Left renal pelvis (tissue), 4 donors: Measurements from ENCODE around the gene PSMG3. TPM values are rescaled to one million over a fixed set of nuclear protein-coding genes. Genes with fewer than 3 reads are reported as not detected.
"Not testable (repeated sequence)": the region's sequence is repeated elsewhere in the genome, so short reads cannot be mapped to it uniquely, and the experiment has no call there.

ENCODE experiments used
- DNase-seq, 4 donors: peaks; one replicate each; pipeline ENCODE4 v3.0.0-alpha.2; 2013; ENCODE audit warnings: low read depth in 4 of 4, low spot score in 3 of 4
- polyA plus RNA-seq, 4 donors: library from polyadenylated mRNA; unstranded; fragments of 120-200 nt; gene quantifications; one replicate each; pipeline ENCODE4 v1.2.1, GENCODE V29; 2013; ENCODE audit not compliant: insufficient read length in 4 of 4

Gene PSMG3
- polyA plus RNA-seq, 4 donors, result 25.4 to 35.6 (median 31.2) TPM

DNA sequence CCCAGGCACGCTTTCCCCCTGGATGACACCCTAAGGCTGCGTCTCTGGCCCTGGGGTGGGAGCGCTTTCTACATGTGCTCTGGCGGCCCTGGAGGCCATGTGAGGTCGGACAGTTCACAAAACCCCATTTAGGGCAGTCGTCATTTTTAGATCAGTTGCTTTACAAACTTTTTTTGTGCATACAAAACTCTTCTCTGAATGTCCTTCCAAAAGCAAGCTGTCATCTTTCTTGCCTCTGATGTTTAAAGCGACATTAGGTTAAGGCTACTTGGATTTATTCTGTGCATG, 33.4 kb downstream of the PSMG3 start:
- no peak for DNase-seq

DNA sequence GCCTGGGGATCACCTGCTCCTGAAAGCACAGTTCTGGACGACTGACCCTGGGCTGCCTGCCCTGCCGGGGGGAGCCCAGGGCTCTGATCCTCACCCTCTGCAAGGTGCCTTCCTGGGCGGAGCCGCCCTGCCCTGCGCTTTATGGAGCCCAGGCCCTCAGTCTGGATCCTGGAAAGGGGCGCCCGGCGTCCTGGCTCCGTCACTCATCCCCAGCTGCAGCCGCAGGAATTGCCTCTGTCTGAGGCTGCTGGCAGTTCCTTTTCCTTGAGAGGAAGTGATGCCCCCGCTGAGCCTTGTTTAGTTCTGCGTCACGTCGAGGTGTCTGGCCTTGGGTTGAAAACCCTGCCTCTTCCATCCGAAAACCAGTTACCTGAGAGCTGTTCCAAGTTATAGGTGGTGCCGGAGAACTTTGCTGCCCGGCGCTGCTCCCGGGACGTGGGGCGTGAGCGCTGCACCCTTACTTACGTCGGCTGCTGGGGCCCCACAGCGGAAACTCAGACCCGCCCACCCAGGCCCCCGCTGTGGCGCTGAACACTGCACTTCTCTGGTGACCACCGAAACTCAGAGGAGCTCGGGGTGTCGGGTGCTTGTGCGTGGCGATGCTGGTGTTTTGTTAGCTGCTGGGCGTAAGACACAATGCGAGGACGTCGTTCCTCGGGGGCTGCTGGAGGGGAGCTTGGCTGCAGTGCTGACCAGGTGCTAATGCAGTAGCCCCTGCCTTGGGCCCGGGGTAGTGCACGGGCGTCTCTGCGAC, 34.0 kb downstream of the PSMG3 start:
- no peak for DNase-seq

DNA sequence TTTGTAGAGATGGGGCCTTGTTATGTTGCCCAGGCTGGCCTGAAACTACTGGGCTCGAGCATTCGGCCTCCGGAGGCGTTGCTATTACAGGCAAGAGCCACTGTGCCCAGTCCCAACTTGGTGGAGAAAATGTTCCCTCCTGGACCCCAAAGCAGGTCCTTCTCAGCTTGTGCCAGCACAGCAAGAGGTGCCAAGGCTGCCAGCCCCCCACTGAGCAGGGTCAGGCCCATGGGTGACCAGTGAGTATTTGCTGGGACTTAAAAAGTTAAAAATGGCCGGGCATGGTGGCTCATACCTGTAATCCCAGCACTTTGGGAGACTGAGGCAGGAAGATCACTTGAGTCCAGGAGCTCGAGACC, 34.8 kb downstream of the PSMG3 start:
- no peak for DNase-seq

DNA sequence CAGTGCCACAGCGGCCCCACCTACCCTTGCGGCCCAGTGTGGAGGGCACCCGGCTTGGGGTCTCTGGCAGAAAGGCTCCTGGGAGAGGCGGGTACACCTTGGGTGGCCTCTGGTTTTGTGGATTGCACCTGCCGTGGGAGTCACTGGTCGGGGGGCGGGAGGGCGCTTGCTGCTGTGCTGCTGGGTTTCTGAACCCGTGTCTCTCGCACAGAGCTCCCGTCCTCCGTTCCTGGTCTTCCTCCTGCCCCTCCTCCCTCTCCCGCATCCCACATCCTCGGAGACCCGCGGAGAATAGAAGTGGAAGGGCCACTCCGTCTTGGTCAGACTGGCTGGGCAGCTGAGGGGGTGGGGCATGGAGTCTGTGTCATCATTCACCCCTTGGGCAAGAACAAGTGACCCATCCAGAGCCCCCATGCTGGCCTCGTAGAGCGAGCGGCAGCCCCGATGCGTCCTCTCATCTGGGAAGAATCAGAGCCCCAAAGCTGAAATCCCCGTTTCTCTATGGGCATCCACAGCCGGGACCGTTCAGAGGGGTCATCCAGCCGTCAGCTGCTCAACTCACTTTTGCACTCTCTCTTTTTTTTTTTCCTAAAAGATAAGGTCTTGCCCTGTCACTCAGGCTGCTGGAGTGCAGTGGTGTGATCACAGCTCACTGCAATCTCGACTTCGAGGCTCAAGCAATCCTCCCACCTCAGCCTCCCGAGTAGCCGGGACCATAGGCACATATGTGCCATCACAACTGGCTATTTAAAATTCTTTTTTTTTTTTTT, 35.3 kb downstream of the PSMG3 start:
- DNase-seq, result no peak

DNA sequence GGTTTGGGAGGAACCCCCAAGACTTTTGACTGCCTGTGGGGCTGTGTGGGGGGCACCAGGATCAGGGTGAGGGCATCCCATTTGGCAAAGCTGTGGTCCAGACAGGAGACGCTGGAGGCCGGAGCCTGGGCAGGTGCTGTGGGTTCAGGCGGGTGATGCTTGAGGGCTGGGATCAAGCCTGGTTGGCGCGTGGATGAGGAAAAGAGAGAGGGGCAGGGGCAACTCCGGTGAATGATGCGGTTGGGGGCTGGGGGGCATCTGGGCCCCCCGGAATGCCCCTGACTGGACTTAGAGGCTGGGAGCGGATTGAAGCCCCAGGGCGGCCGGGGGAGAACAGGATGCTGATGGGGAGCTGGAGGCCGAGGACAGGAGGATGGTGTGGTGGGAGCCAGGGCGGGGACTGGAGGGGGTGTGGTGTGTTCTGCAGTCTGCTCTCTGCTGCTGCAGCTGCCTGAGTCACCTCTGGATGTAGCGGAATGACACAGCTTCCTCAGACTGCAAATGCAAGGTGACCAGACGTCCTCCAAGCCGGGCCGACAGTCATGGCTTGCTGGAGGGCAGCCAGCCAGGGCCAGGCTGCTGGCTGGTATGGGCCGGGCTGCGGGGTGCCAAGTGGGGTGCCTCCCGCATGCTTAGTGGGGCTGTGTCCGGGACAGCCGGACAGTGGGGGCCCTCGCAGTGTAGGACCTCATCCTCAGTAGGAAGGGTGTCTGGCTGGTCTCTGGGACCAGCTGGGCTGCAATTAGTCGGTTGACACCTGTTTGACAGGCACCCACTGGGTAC, 36.1 kb downstream of the PSMG3 start:
- DNase-seq, result no peak

DNA sequence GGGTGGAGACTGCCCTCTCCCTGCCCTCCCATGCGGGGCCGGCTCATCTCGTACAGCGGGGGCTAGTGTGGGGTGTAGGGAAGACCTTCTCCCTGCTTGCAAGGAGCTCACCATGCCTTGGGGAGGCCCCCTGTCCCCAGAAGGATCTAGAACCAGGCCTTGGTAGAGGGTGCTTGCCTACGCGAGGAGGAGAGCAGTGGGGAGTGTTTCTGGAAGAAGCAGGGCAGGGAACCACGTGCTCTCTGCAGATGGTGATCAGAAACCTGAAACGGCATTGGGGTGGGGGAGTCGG, 36.6 kb downstream of the PSMG3 start:
- DNase-seq, result no peak

DNA sequence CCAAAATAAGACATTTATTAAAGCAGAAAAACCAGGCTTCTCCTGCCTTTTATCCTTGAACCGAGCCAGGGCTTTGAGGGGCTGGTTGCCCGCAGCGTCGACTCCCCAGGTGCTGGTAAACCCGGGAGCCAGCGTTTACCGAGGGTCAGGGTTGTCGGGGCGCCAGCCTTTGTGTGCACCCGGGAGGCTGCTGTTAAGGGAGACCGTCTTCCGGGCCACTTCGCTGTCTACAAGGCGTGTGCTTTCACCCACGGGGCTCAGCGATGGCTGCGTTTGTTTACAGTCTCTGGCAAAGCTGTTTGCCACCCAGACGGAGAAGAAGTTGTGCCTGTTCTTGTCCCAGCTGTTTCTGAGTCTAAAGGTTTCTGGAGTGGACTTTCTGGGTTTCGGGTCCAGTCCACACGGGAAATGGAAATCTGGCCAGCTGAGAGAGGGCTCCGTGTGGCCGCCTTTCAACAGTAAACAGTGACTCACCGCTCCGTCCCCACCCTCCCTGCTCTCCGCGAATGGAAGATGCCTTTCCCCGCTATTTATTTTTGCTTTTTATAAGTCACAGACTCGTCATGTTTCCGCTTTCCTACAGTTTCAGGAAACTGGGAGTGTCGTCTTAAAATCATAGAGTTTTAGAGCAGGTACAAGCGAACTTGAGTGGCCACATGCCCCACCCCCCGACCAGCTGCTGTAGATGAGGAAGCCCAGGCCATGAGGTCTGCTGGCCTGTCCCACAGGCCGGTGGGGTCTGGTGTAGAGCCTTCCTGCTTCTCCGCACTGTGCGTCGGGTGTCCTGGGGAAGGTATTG, 37.2 kb downstream of the PSMG3 start:
- no peak for DNase-seq

DNA sequence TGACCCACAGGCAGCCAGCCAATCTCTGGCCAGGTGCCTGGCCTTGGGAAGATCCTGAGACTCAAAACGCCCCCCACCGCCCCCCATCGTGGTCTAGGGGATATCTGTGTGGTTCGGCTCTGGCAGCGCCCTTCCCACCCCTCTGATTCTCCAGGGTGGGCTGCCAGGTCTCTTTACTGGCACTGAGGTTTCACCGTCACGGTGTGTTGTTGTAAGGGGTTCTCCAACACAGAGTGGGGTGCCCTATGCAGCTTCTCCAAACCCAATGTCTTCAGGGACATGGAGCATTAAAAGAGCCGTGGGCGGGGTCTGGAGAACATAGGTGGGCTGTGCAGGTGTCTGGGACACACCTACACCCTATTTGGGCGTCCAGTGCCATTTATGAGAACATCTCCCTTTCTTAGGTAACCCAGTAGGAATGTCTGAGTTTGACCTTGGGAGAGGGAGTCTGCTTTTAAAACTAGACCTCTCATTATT, 37.8 kb downstream of the PSMG3 start:
- no peak for DNase-seq

DNA sequence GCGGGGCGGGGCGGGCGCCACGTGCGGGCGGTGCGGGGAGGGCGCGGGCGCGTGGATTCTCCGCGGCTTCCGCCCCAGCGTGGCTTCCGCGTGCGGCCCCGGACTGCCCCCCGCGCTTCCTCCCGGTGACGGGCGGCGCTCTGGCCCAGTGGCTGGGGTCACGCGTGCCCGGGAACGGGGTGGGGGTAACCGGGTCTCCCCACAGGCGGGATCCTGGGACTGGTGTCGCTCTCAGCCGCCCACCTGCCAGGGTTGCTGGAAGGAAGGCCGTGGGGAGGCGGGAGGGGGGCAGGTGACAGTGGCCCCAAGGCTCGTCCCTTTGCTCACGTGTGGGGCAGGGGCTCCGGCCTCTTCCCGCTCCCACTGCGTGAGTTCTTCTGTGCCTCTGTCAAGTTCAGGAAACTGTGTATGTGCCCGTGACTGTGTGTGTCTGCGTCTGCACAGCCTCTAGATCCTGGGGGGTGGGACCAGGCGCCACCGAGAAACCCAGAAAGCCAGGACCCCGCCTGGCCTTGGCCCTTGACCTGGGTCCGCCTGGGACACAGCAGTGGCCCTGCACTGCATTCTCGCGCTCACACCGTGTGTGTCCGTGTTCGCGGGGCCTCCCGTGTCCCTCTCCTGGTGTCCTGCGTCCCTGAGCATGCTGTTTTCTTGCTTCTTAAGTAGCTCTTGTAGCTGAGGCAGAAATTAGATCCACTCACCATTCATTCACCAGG, 38.4 kb downstream of the PSMG3 start:
- DNase-seq, result no peak

DNA sequence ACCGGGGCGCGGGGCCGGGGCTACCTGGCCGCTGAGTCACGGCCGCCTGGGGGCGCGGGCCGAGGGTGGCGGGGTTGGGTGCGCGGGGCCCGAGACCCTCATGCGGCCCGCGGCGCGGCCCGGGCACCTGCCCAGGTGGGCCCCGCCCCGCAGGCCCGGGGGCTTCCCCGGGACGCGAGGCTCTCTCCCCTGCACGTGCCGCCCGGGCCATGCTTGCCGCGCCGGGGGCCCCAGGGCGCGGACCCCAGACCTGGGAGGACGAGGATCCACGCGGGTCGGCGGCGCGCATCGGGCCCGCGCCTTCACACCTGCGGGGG, 38.9 kb downstream of the PSMG3 start:
- no peak for DNase-seq

DNA sequence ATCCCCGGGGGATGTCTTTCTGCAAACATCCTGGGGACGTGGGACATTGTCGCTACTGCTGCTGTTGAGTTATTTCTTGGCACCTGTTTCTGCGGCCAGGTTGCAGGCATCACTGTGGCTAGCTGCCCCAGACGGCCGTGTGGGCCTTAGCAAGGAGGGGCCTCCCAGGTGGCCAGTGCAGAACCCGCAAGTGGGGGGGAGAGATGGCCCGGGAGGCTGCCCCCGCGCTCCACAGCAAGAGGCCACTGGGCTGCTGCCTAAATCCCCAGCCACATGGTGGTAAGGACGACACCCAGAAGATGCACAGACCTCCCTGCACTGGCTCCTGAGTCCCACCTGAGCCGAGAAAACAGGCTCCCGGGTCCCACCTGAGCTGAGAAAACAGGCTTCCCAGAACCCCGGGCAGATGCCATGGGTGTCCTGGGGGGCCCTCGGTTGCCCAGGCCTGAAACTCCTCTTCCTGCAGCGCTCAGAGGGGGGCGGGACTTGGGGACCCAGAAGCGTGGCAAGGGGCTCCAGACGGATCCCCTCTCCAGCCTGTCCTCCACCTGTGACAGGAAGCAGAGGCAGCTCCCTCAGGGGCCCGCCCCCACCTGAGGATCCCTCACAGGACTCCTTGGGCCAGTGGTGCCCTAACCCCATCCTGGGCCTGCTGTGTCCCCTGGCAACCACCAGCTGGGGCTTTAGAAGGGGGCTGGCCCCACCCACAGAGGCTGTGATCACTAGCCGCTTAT, 40.3 kb downstream of the PSMG3 start:
- no peak for DNase-seq

DNA sequence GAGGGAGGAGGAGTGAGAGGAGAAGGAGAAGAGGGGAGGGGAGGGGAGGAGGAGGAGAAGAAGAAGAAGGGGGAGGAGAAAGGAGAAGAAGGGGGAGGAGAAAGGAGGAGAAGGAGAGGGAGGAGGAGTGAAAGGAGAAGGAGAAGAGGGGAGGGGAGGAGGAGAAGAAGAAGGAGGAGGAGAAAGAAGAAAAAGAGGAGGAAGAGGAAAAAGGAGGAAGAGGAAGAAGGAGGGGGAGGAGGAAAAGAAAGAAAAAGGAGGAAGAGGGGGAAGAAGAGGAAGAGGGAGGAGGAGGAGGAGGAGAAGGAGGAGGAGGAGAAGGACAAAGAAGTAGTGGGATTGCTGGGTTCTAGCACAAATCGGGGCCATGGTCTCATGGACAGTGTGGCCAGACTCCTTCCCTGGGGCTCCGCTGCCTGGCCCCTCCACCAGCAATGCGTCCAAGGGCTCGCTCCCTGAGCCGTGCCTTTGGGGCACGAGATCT, 43.5 kb downstream of the PSMG3 start:
- DNase-seq, result no peak

DNA sequence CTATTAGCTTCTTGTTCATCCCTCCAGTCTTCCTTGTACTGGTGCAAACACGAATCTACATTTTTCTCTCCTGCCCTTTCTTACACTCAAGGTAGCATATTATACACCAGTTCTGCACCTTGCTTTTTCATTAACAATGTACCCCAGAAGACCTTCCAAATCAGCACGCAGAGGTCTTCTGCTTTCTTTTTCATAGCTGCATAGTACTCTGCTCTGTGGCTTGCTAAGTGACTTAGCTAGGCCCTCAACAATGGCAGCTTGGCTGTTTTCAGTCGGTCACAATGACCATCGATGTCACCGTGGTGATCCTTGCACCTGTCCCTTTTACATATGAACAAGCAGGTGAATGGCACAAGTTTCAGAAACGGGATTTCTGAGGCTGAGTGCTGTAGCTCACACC, 44.4 kb downstream of the PSMG3 start:
- no peak for DNase-seq

DNA sequence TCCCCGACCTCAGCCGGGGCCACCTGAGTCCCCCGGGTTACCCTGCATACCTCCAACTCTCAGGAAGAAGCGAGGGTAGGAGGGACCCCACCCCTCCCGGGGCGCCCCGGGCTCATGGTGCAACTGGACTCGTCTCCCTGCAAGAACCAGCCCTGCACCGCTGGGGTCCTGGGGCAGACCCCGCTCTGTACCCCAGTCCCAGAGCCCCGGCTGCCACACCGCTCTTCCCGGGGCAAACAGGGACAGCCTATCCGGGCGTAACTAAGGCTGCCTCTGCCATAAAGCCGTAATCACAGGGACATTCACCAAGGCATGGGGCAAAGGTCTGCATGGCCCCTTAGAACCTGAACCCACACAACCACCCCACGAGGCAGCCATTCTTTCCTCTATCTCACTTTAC, 46.0 kb downstream of the PSMG3 start:
- DNase-seq, result no peak

DNA sequence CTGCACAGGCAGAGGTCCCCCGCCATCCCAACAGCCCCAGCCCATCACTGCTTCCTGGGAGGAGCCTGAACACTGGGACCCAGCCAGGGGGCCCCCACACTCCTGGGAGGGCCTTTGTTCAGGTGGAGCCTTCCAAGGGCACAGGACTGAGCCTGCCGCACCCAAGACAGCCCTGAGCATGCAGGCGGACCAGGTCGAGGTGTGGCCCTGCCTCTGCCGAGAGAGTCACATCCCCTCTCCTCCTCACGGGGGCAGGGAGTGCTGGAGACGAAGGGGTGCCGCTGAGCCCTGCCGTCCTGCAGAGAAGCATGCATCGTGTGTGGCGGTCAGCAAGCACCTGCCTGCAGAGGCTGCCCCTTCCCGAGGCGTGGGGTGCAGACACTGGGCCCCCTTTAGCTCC, 46.6 kb downstream of the PSMG3 start:
- DNase-seq, result no peak

DNA sequence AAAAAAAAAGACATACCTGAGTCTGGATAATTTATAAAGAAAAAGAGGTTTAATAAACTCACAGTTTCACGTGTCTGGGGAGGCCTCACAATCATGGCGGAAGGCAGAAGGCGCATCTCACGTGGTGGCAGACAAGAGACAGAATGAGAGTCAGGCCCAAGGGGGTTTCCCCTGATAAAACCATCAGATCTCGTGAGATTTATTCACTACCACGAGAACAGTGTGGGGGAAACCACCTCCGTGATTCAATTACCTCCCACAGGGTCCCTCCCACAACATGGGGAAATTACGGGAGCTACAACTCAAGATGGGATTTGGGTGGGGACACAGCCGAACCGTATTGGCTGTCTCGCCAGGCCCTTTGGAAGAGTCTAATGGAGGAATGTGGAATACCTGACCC, 48.4 kb downstream of the PSMG3 start:
- no peak for DNase-seq

DNA sequence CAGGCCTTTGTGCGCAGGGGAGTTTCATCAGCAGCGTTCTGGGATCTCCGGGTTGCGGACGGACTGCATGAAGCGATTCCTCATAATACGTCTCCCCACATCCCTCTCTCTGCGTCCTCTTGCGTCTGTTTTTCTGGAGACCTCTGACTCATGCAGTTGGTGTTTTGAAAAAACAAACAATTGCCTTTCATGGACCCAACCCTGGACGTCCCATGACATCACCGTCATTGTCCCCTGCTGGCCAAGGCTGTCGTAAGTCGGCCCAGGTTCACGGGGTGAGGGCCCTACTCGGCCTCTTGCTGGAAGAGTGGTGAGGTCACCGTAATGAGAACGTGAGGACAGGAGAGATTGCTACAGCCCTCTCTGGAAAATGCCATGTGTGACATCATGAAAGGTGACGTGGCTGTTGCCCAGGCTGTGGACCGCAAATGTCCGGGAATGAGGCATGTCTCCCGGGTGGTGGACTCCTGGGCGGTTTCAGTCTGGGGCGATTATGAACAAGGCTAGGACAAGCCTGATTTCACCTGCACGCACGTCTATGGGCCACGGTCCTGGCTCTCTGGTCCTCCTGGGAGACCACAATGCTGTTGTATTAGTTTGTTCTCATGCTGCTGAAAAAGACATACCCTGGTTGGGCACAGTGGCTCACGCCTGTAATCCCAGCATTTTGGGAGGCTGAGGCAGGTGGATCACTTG, 49.1 kb downstream of the PSMG3 start:
- no peak for DNase-seq

DNA sequence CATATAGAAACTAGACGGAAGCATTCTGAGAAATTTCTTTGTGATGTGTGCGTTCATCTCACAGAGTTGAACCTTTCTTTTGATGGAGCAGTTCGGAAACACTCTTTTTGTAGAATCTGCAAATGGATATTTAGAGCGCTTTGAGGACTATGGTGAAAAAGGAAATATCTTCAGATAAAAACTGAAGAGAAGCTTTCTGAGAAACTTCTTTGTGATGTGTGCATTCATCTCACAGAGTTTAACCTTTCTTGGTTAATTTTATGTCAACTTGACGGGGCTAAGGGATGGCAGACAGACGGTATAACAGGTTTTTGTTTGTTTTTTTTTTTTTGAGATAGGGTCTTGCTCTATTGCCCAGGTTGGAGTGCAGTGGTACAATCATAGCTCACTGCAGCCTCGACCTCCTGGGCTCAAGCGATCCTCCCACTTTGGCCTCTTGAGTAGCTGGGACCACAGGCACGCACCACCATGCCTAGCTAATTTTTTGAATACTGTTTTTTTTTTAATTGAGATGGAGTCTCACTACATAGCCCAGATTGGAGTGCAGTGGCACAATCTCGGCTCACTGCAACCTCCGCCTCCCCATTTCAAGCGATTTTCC, 50.4 kb downstream of the PSMG3 start:
- not testable (repeated sequence) for DNase-seq
